ENCODE measurements around the gene GNAL. TPM values are rescaled to one million over a fixed set of nuclear protein-coding genes. Genes with fewer than 3 reads are reported as not detected.

The GNAL gene
- total RNA-seq, 1 experiment from 2014 or later, result 28.4 TPM

DNA sequence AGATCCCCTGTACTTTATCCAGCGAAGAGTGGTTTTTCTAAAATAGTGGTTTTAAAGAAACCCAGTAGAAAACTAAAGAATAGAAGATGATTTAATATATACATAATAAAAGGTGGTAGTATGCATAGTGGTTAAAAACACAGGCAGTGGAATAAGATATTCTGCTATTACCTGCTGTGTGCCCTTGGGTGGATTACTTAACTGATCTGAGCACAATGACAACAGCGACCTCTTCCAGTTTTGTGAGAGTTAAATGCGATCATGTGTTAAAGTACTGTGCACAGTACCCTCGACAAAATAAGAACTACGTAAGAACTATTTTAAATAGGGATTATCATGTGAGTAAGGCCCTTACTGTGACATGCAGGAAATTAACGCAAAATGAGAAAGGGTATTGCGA lies 132.1 kb downstream of the GNAL start:
- no TSS peak for BruUV-seq (replicated peaks)
- ChIA-PET POLR2A (no interaction called here), CTCF (no interaction called here)
- no peaks in the 10 kb centered on the region for H3K27me3 ChIP-seq (replicated peaks; ENCODE audit: control insufficient read depth, insufficient read depth, low read length)
- DNase-seq, result no peak
- Mint-ChIP-seq H3K9me3 (ENCODE audit: unreplicated experiment) (no peaks in the 10 kb centered on the region), H3K36me3 (ENCODE audit: insufficient read depth, unreplicated experiment) (no peaks in the 10 kb centered on the region), H3K4me1 (ENCODE audit: low read depth, unreplicated experiment) (peaks cover 24% of the 10 kb centered on the region), H3K4me3 (ENCODE audit: unreplicated experiment) (no peak overlapping the region), H3K27ac (ENCODE audit: unreplicated experiment) (peak overlapping the region; percentile 76), H3K27me3 (ENCODE audit: insufficient read depth, unreplicated experiment) (no peaks in the 10 kb centered on the region)
- H3K4me3 ChIP-seq (ENCODE audit: low read depth, low read length), result no peak overlapping the region
- TF ChIP-seq CTCF (IDR thresholded peaks at IDR 0.05; ENCODE audit: insufficient read depth in 1 of 2, low read depth in 1 of 2, low read length in 1 of 2, severe bottlenecking in 1 of 2, unreplicated experiment in 1 of 2), result no peak
- intact Hi-C loops (cut with micrococcal nuclease; ENCODE audit: unreplicated experiment), result no loop called here
- H3K36me3 ChIP-seq (ENCODE audit: control insufficient read depth, insufficient read depth, low read length), result no peaks in the 10 kb centered on the region
- peaks cover 31% of the 10 kb centered on the region for H3K4me1 ChIP-seq
- no peaks in the 10 kb centered on the region for H3K9me3 ChIP-seq

DNA sequence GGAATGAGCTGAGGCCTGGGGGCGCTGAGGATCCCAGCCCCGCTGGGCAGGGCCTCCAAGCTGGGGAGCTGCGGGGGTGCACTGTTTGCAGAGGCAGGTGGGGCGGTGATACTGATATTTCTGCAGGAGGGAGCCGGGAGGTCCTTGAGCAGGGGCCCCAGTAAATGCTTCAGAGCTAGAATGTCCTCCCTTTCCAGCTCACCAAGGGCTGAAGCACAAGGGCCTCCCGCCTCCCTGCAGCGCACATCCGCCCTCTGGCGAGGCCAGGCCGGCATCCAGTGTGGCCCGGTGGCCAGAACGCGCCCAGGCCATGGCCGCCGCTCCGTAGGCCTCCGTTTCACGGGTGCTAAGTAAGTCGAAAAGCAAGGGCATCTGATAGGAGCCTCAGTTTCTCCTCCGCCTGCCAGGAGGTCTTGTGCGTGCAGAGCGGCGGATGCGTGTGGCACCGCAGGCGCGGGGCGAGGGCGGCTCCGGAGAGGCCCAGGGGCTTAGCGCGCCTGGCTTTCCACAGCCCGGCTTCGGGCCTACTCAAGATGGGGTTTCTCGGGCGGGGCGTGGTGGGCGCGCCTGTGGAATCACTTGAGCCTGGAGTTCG lies 132.7 kb downstream of the GNAL start:
- H3K36me3 ChIP-seq (ENCODE audit: control insufficient read depth, insufficient read depth, low read length), result no peaks in the 10 kb centered on the region
- ChIA-PET CTCF (no interaction called here), POLR2A (no interaction called here)
- no peak for DNase-seq
- no peaks in the 10 kb centered on the region for H3K9me3 Mint-ChIP-seq (ENCODE audit: unreplicated experiment)
- no TSS peak for BruUV-seq (replicated peaks)
- H3K4me1 Mint-ChIP-seq (ENCODE audit: low read depth, unreplicated experiment), result peaks cover 30% of the 10 kb centered on the region
- H3K4me1 ChIP-seq, result peaks cover 31% of the 10 kb centered on the region
- no peaks in the 10 kb centered on the region for H3K27me3 Mint-ChIP-seq (ENCODE audit: insufficient read depth, unreplicated experiment)
- TF ChIP-seq CTCF (IDR thresholded peaks at IDR 0.05; ENCODE audit: insufficient read depth in 1 of 2, low read depth in 1 of 2, low read length in 1 of 2, severe bottlenecking in 1 of 2, unreplicated experiment in 1 of 2), result no peak
- no peak overlapping the region for H3K4me3 ChIP-seq (ENCODE audit: low read depth, low read length)
- no peaks in the 10 kb centered on the region for H3K27me3 ChIP-seq (replicated peaks; ENCODE audit: control insufficient read depth, insufficient read depth, low read length)
- no peaks in the 10 kb centered on the region for H3K36me3 Mint-ChIP-seq (ENCODE audit: insufficient read depth, unreplicated experiment)
- H3K9me3 ChIP-seq, result no peaks in the 10 kb centered on the region
- H3K4me3 Mint-ChIP-seq (ENCODE audit: unreplicated experiment), result no peak overlapping the region
- intact Hi-C loops (cut with micrococcal nuclease; ENCODE audit: unreplicated experiment), result no loop called here
- H3K27ac Mint-ChIP-seq (ENCODE audit: unreplicated experiment), result peak overlapping the region; percentile 76

- Histone ChIP-seq H3K9me3 (no peaks in the 10 kb centered on the region), H3K4me1 (peaks cover 31% of the 10 kb centered on the region), H3K4me3 (ENCODE audit: low read depth, low read length) (no peak overlapping the region), H3K36me3 (ENCODE audit: control insufficient read depth, insufficient read depth, low read length) (no peaks in the 10 kb centered on the region), H3K27me3 (replicated peaks; ENCODE audit: control insufficient read depth, insufficient read depth, low read length) (no peaks in the 10 kb centered on the region)
- Mint-ChIP-seq H3K27ac (ENCODE audit: unreplicated experiment) (peak overlapping the region; percentile 84), H3K27me3 (ENCODE audit: insufficient read depth, unreplicated experiment) (no peaks in the 10 kb centered on the region), H3K36me3 (ENCODE audit: insufficient read depth, unreplicated experiment) (no peaks in the 10 kb centered on the region), H3K9me3 (ENCODE audit: unreplicated experiment) (no peaks in the 10 kb centered on the region), H3K4me3 (ENCODE audit: unreplicated experiment) (peak overlapping the region; percentile 42), H3K4me1 (ENCODE audit: low read depth, unreplicated experiment) (peaks cover 32% of the 10 kb centered on the region)
- intact Hi-C loops (cut with micrococcal nuclease; ENCODE audit: unreplicated experiment), result loop anchor here (1.0 kb wide), 3 partner anchors 15 to 49 kb away; no protein-coding TSS in a partner anchor
- ChIA-PET POLR2A (no interaction called here), CTCF (interaction anchor here (0.7 kb wide), 1 partner anchor 16 kb away, joined by 3 read pairs; no protein-coding TSS in a partner anchor)
- no TSS peak for BruUV-seq (replicated peaks)
- DNase-seq, result peak; percentile 62 to 71
- TF ChIP-seq CTCF (IDR thresholded peaks at IDR 0.05; ENCODE audit: insufficient read depth in 1 of 2, low read depth in 1 of 2, low read length in 1 of 2, severe bottlenecking in 1 of 2, unreplicated experiment in 1 of 2), result no peak
These were observed 134.5 kb downstream of the GNAL start for GRCh38 chr18:11823545-11823944.

Measured in Caco-2 (cell line).